Central memory CD8-positive, alpha-beta T cell (primary cell): ENCODE data around the gene GPR107.

Source experiments
- ATAC-seq: fragments of 150-1000 bp; cut with Tn5 transposase; replicated peaks from 2 replicates; pipeline ENCODE4 v1.10.0; 2022; ENCODE audit warnings: mild to moderate bottlenecking, moderate FRiP score, moderate number of reproducible peaks; ENCODE audit not compliant: poor library complexity, severe bottlenecking; ENCODE audit errors: extremely low read depth
- DNase-seq, 2 donors: peaks; one replicate each; pipeline ENCODE4 v3.0.0; 2021; ENCODE audit warnings: low spot score in 2 of 2
- H3K27ac Mint-ChIP-seq: one replicate; pipeline ENCODE4 v1.8.0; 2022; ENCODE audit warnings: low read depth, mild to moderate bottlenecking, moderate library complexity, mixed read lengths
- H3K27me3 Mint-ChIP-seq: one replicate; pipeline ENCODE4 v1.8.0; 2022; ENCODE audit warnings: mixed read lengths
- H3K36me3 Mint-ChIP-seq: one replicate; pipeline ENCODE4 v1.8.0; 2022; ENCODE audit warnings: mild to moderate bottlenecking, moderate library complexity, mixed read lengths; ENCODE audit not compliant: insufficient read depth
- H3K4me1 Mint-ChIP-seq: one replicate; pipeline ENCODE4 v1.8.0; 2022; ENCODE audit warnings: mixed read lengths
- H3K4me3 Mint-ChIP-seq: one replicate; pipeline ENCODE4 v1.8.0; 2022; ENCODE audit warnings: mild to moderate bottlenecking, moderate library complexity, mixed read lengths
- H3K9me3 Mint-ChIP-seq: one replicate; pipeline ENCODE4 v1.8.0; 2022; ENCODE audit warnings: mixed read lengths

GPR107 gene

GRCh38 chr9:130140706-130141105 is 87.0 kb downstream of the GPR107 start:
- DNase-seq (no peak), ATAC-seq (no peak)
- Mint-ChIP-seq H3K27me3 (peaks cover 21% of the 10 kb centered on the region), H3K36me3 (peaks cover 3% of the 10 kb centered on the region), H3K27ac (peak overlapping the region; percentile 22), H3K9me3 (no peaks in the 10 kb centered on the region), H3K4me3 (no peak overlapping the region), H3K4me1 (peaks cover 44% of the 10 kb centered on the region)

GRCh38 chr9:130142056-130142455 is 88.3 kb downstream of the GPR107 start:
- Mint-ChIP-seq H3K27me3 (peaks cover 34% of the 10 kb centered on the region), H3K9me3 (no peaks in the 10 kb centered on the region), H3K4me1 (peaks cover 33% of the 10 kb centered on the region), H3K4me3 (no peak overlapping the region), H3K36me3 (peaks cover 2% of the 10 kb centered on the region), H3K27ac (no peak overlapping the region)
- DNase-seq: no peak
- no peak for ATAC-seq

- DNase-seq (no peak), ATAC-seq (no peak)
- H3K9me3 Mint-ChIP-seq: no peaks in the 10 kb centered on the region
- H3K4me1 Mint-ChIP-seq: peaks cover 33% of the 10 kb centered on the region
- H3K36me3 Mint-ChIP-seq: peaks cover 2% of the 10 kb centered on the region
- H3K27me3 Mint-ChIP-seq: peaks cover 38% of the 10 kb centered on the region
- no peak overlapping the region for H3K4me3 Mint-ChIP-seq
- no peak overlapping the region for H3K27ac Mint-ChIP-seq
These were observed 88.9 kb downstream of the GPR107 start for GRCh38 chr9:130142641-130143040.

GRCh38 chr9:130143279-130143893 is 89.7 kb downstream of the GPR107 start:
- no peak for DNase-seq
- H3K27ac Mint-ChIP-seq: peak overlapping the region; percentile 72
- no peak for ATAC-seq
- peak overlapping the region; percentile 31 for H3K4me3 Mint-ChIP-seq
- H3K4me1 Mint-ChIP-seq: peaks cover 33% of the 10 kb centered on the region
- H3K9me3 Mint-ChIP-seq: no peaks in the 10 kb centered on the region
- peaks cover 38% of the 10 kb centered on the region for H3K27me3 Mint-ChIP-seq
- peaks cover 2% of the 10 kb centered on the region for H3K36me3 Mint-ChIP-seq

GRCh38 chr9:130143958-130144366 is 90.3 kb downstream of the GPR107 start:
- Mint-ChIP-seq H3K4me1 (peaks cover 29% of the 10 kb centered on the region), H3K27ac (peak overlapping the region; percentile 72), H3K9me3 (no peaks in the 10 kb centered on the region), H3K27me3 (peaks cover 38% of the 10 kb centered on the region), H3K36me3 (peaks cover 2% of the 10 kb centered on the region), H3K4me3 (peak overlapping the region; percentile 31)
- no peak for DNase-seq
- no peak for ATAC-seq

- Mint-ChIP-seq H3K4me1 (peaks cover 22% of the 10 kb centered on the region), H3K9me3 (no peaks in the 10 kb centered on the region), H3K4me3 (no peak overlapping the region), H3K27me3 (peaks cover 38% of the 10 kb centered on the region), H3K36me3 (peaks cover 2% of the 10 kb centered on the region), H3K27ac (peak overlapping the region; percentile 72)
- DNase-seq (no peak), ATAC-seq (no peak)
These were observed 91.0 kb downstream of the GPR107 start for GRCh38 chr9:130144703-130145102.

GRCh38 chr9:130145658-130146057 is 92.0 kb downstream of the GPR107 start:
- Mint-ChIP-seq H3K4me1 (peaks cover 20% of the 10 kb centered on the region), H3K27me3 (peaks cover 38% of the 10 kb centered on the region), H3K4me3 (no peak overlapping the region), H3K9me3 (no peaks in the 10 kb centered on the region), H3K27ac (no peak overlapping the region), H3K36me3 (peaks cover under 1% of the 10 kb centered on the region)
- ATAC-seq (no peak), DNase-seq (no peak)

GRCh38 chr9:130147198-130147597 is 93.5 kb downstream of the GPR107 start:
- Mint-ChIP-seq H3K4me3 (no peak overlapping the region), H3K36me3 (no peaks in the 10 kb centered on the region), H3K9me3 (no peaks in the 10 kb centered on the region), H3K27me3 (peaks cover 38% of the 10 kb centered on the region), H3K4me1 (peaks cover 14% of the 10 kb centered on the region), H3K27ac (no peak overlapping the region)
- ATAC-seq: no peak
- no peak for DNase-seq

GRCh38 chr9:130147910-130148309 is 94.2 kb downstream of the GPR107 start:
- DNase-seq: no peak
- Mint-ChIP-seq H3K9me3 (no peaks in the 10 kb centered on the region), H3K4me3 (no peak overlapping the region), H3K4me1 (peaks cover 14% of the 10 kb centered on the region), H3K36me3 (no peaks in the 10 kb centered on the region), H3K27me3 (peaks cover 38% of the 10 kb centered on the region), H3K27ac (no peak overlapping the region)
- no peak for ATAC-seq

- Mint-ChIP-seq H3K36me3 (no peaks in the 10 kb centered on the region), H3K4me3 (no peak overlapping the region), H3K9me3 (no peaks in the 10 kb centered on the region), H3K27ac (no peak overlapping the region), H3K4me1 (peaks cover 10% of the 10 kb centered on the region), H3K27me3 (peaks cover 31% of the 10 kb centered on the region)
- ATAC-seq (no peak), DNase-seq (no peak)
These were observed 95.3 kb downstream of the GPR107 start for GRCh38 chr9:130149031-130149430.

GRCh38 chr9:130149654-130150286 is 96.1 kb downstream of the GPR107 start:
- no peaks in the 10 kb centered on the region for H3K36me3 Mint-ChIP-seq
- peaks cover 2% of the 10 kb centered on the region for H3K4me1 Mint-ChIP-seq
- DNase-seq (no peak), ATAC-seq (no peak)
- no peaks in the 10 kb centered on the region for H3K9me3 Mint-ChIP-seq
- no peak overlapping the region for H3K27ac Mint-ChIP-seq
- peaks cover 23% of the 10 kb centered on the region for H3K27me3 Mint-ChIP-seq
- no peak overlapping the region for H3K4me3 Mint-ChIP-seq

GRCh38 chr9:130150779-130151382 is 97.2 kb downstream of the GPR107 start:
- H3K36me3 Mint-ChIP-seq: no peaks in the 10 kb centered on the region
- no peak overlapping the region for H3K4me3 Mint-ChIP-seq
- H3K27me3 Mint-ChIP-seq: peaks cover 16% of the 10 kb centered on the region
- ATAC-seq (no peak), DNase-seq (no peak)
- H3K4me1 Mint-ChIP-seq: no peaks in the 10 kb centered on the region
- H3K27ac Mint-ChIP-seq: no peak overlapping the region
- H3K9me3 Mint-ChIP-seq: no peaks in the 10 kb centered on the region

GRCh38 chr9:130154816-130155215 is 101.1 kb downstream of the GPR107 start:
- Mint-ChIP-seq H3K36me3 (peaks cover 2% of the 10 kb centered on the region), H3K27ac (no peak overlapping the region), H3K9me3 (no peaks in the 10 kb centered on the region), H3K27me3 (no peaks in the 10 kb centered on the region), H3K4me1 (no peaks in the 10 kb centered on the region), H3K4me3 (no peak overlapping the region)
- no peak for ATAC-seq
- no peak for DNase-seq
